Smooth muscle cell (in vitro differentiated cells): ENCODE data around the gene RBM19. TPM values are rescaled to one million over a fixed set of nuclear protein-coding genes. Genes with fewer than 3 reads are reported as not detected.

ENCODE experiments used
- DNase-seq: peaks from one replicate; lab custom pipeline; 2025; ENCODE audit not compliant: unreplicated experiment; lab: John Stamatoyannopoulos, UW
- H2AFZ ChIP-seq: fragments of 200-600 bp; sonication (generic); 2 replicates; pipeline ENCODE4 v1.6.0; 2016; ENCODE audit warnings: antibody characterized with exemption, low read depth, mild to moderate bottlenecking
- H3F3A ChIP-seq: fragments of 200-600 bp; sonication (generic); 2 replicates; pipeline ENCODE4 v1.6.0; 2017; ENCODE audit warnings: antibody characterized with exemption, low read depth
- H3K27ac ChIP-seq: fragments of 200-600 bp; sonication (generic); 2 replicates; pipeline ENCODE4 v1.5.1; 2016; ENCODE audit warnings: low read depth, mild to moderate bottlenecking
- H3K27me3 ChIP-seq: fragments of 200-600 bp; sonication (generic); 2 replicates; pipeline ENCODE4 v1.6.1; 2016; ENCODE audit warnings: low read depth, mild to moderate bottlenecking
- H3K36me3 ChIP-seq: fragments of 200-600 bp; sonication (generic); 2 replicates; pipeline ENCODE4 v1.5.1; 2016; ENCODE audit warnings: low read depth
- H3K4me1 ChIP-seq: fragments of 200-600 bp; sonication (generic); 2 replicates; pipeline ENCODE4 v1.5.1; 2016; ENCODE audit warnings: low read depth
- H3K4me2 ChIP-seq: fragments of 200-600 bp; sonication (generic); 2 replicates; pipeline ENCODE4 v1.6.0; 2016; ENCODE audit warnings: mild to moderate bottlenecking
- H3K4me3 ChIP-seq: fragments of 200-600 bp; sonication (generic); 2 replicates; pipeline ENCODE4 v1.5.1; 2016; ENCODE audit warnings: mild to moderate bottlenecking
- H3K79me2 ChIP-seq: fragments of 200-600 bp; sonication (generic); 2 replicates; pipeline ENCODE4 v1.6.0; 2016; ENCODE audit warnings: low read depth, mild to moderate bottlenecking
- H3K9ac ChIP-seq: fragments of 200-600 bp; sonication (generic); 2 replicates; pipeline ENCODE4 v1.6.0; 2016; ENCODE audit warnings: low read depth
- H3K9me3 ChIP-seq: fragments of 200-600 bp; sonication (generic); replicated peaks from 2 replicates; pipeline ENCODE4 v1.5.1; 2016; ENCODE audit warnings: low read depth
- H4K20me1 ChIP-seq: fragments of 200-600 bp; sonication (generic); 2 replicates; pipeline ENCODE4 v1.6.0; 2016; ENCODE audit warnings: low read depth
- CTCF ChIP-seq: fragments of 200-600 bp; sonication (generic); IDR thresholded peaks from 2 replicates; pipeline ENCODE4 v1.5.1; 2017; ENCODE audit warnings: borderline replicate concordance, mild to moderate bottlenecking, antibody characterized with exemption; ENCODE audit not compliant: insufficient read depth, poor library complexity, severe bottlenecking
- WGBS: methylation state at CpG from one replicate; pipeline ENCODE4 v1.1.7; 2016; ENCODE audit warnings: low lambda C conversion rate; 5-methylcytosine and 5-hydroxymethylcytosine counted together
- polyA plus RNA-seq: library from polyadenylated mRNA; unstranded; fragments of >200 nt; fragmentation: Nextera tagmentation; extraction: Ambion mirVana; gene quantifications from 2 replicates; pipeline ENCODE4 v1.2.1, GENCODE V29; 2016
- total RNA-seq: library from RNA; depleted of rRNA; stranded (reverse); fragments of >200 nt; gene quantifications from 2 replicates; pipeline ENCODE4 v1.2.3, GENCODE V29; 2014

Gene RBM19
- total and polyA plus RNA-seq, 2 experiments from 2014 or later: 12.8 to 15.9 TPM

DNA sequence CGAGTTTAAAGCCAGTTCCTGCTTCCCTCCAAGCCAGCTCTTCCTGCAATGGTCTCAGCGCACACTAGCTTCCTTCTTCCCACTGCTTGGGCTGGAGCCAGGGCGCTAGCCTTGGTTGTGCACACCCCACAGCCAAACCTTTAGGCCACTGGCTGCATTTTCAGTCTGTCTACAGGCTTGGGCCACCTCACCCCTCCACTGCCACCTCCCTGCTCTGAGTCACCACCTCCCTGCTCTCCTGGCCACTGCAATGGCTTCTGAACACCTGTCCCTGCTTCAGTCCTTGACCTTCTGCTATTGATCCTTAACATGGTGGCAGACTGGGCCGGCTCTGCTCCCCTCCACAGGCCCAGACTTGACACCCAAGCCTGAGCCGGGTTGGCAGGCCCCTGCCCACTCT lies 151.1 kb downstream of the RBM19 start:
- no peak for DNase-seq
- no peak for TF ChIP-seq CTCF
- Histone ChIP-seq H3K36me3 (no peaks in the 10 kb centered on the region), H3K4me3 (no peak overlapping the region), H3K27me3 (no peaks in the 10 kb centered on the region), H3K9ac (no peak overlapping the region), H3K27ac (no peak overlapping the region), H3F3A (no peaks in the 10 kb centered on the region), H3K4me2 (no peak overlapping the region), H3K79me2 (no peaks in the 10 kb centered on the region), H3K4me1 (peaks cover 11% of the 10 kb centered on the region), H4K20me1 (no peaks in the 10 kb centered on the region), H3K9me3 (no peaks in the 10 kb centered on the region), H2AFZ (no peak overlapping the region)
- 94% methylated on average over 5 of the region's 5 CpGs for WGBS

- Histone ChIP-seq H4K20me1 (no peaks in the 10 kb centered on the region), H3K4me1 (no peaks in the 10 kb centered on the region), H3K36me3 (no peaks in the 10 kb centered on the region), H3K4me3 (no peak overlapping the region), H3K9me3 (no peaks in the 10 kb centered on the region), H3K27ac (no peak overlapping the region), H3K4me2 (no peak overlapping the region), H3K9ac (no peak overlapping the region), H2AFZ (no peak overlapping the region), H3F3A (no peaks in the 10 kb centered on the region), H3K79me2 (no peaks in the 10 kb centered on the region), H3K27me3 (no peaks in the 10 kb centered on the region)
- TF ChIP-seq CTCF: no peak
- DNase-seq: no peak
- 79% methylated on average over 6 of the region's 6 CpGs for WGBS
Measured at GRCh38 chr12:113813229-113813541, 152.9 kb downstream of the RBM19 start.

- no peaks in the 10 kb centered on the region for H3F3A ChIP-seq
- H3K4me2 ChIP-seq: no peak overlapping the region
- H3K9me3 ChIP-seq: no peaks in the 10 kb centered on the region
- H3K4me3 ChIP-seq: no peak overlapping the region
- H3K9ac ChIP-seq: no peak overlapping the region
- no peaks in the 10 kb centered on the region for H3K79me2 ChIP-seq
- WGBS: 90% methylated on average over 16 of the region's 16 CpGs
- H3K36me3 ChIP-seq: no peaks in the 10 kb centered on the region
- TF ChIP-seq CTCF: no peak
- no peak overlapping the region for H3K27ac ChIP-seq
- H3K4me1 ChIP-seq: no peaks in the 10 kb centered on the region
- H2AFZ ChIP-seq: no peak overlapping the region
- no peaks in the 10 kb centered on the region for H4K20me1 ChIP-seq
- no peak for DNase-seq
- no peaks in the 10 kb centered on the region for H3K27me3 ChIP-seq
Measured at GRCh38 chr12:113812411-113813228, 153.5 kb downstream of the RBM19 start.
